ENCODE measurements around the gene SUGT1.

- TF ChIP-seq POLR2A (IDR thresholded peaks at IDR 0.05) (no peak), CTCF (IDR thresholded peaks at IDR 0.05) (no peak)
Observed at GRCh38 chr13:52696566-52696965, 43.9 kb downstream of the SUGT1 start.
